ENCODE results near the gene CLCN2.

CLCN2 gene

DNA sequence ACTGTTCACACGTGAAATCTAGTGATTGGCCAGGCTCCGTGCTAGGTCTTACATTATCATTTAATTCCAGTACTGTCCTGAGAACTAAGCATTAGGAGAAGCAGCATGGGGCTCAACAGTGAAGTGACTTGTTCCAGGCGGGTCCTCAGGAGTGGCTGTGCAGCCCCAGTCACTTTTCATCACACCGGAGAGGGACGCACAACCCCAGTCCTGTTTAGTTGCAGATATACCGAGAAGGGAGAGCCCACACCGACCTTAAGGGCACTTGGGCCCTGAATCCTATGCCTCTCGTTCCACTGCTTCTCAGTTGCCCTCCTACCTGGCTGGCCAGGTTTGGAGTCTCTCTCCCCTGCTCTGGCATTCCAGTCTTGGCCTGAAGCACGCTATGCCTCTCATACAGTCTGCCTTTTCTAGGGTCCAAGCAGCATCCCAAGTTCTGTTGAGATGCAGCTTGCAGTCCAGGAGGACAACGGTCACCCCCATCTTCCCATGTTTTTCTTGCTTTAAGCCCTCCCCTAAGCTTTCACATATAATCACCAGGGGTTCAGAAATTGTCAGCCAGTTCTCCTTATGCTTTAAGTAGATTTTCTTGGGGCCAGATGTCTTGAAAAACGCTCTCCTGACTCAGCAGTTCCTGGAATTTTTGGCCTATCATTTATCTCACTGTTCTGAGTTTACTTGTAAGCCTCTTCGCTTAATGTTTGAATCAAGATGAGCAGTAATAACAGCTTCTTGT lies 13.9 kb downstream of the CLCN2 start:
- no peak for DNase-seq (ENCODE audit: extremely low spot score)
- TF ChIP-seq TARDBP (IDR thresholded peaks at IDR 0.05) (no peak), CTBP1 (IDR thresholded peaks at IDR 0.05; ENCODE audit: borderline replicate concordance) (no peak), ELF4 (IDR thresholded peaks at IDR 0.05) (no peak), ARNT (IDR thresholded peaks at IDR 0.05) (no peak), FOXM1 (IDR thresholded peaks at IDR 0.05; ENCODE audit: borderline replicate concordance) (no peak), SUZ12 (IDR thresholded peaks at IDR 0.05) (no peak), FOXK2 (IDR thresholded peaks at IDR 0.05) (no peak), L3MBTL2 (conservative IDR thresholded peaks at IDR 0.05) (no peak), FOXA1 (IDR thresholded peaks at IDR 0.05) (no peak), BHLHE40 (IDR thresholded peaks at IDR 0.05; ENCODE audit: borderline replicate concordance) (no peak), NFRKB (IDR thresholded peaks at IDR 0.05) (no peak), HDGF (IDR thresholded peaks at IDR 0.05; ENCODE audit: borderline replicate concordance) (no peak), LEF1 (IDR thresholded peaks at IDR 0.05; ENCODE audit: borderline replicate concordance) (no peak), ZNF384 (IDR thresholded peaks at IDR 0.05) (no peak), SP1 (IDR thresholded peaks at IDR 0.05) (no peak)
- TF ChIP-seq, protein P1, sequence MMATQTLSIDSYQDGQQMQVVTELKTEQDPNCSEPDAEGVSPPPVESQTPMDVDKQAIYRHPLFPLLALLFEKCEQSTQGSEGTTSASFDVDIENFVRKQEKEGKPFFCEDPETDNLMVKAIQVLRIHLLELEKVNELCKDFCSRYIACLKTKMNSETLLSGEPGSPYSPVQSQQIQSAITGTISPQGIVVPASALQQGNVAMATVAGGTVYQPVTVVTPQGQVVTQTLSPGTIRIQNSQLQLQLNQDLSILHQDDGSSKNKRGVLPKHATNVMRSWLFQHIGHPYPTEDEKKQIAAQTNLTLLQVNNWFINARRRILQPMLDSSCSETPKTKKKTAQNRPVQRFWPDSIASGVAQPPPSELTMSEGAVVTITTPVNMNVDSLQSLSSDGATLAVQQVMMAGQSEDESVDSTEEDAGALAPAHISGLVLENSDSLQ (IDR thresholded peaks at IDR 0.05): no peak
- CTCF ChIA-PET: no interaction called here
- POLR2A ChIA-PET: interaction anchor here (1.9 kb wide), 1 partner anchor 15 kb away, joined by 8 read pairs; the partner anchor contains the start of genes CLCN2 and POLR2H

DNA sequence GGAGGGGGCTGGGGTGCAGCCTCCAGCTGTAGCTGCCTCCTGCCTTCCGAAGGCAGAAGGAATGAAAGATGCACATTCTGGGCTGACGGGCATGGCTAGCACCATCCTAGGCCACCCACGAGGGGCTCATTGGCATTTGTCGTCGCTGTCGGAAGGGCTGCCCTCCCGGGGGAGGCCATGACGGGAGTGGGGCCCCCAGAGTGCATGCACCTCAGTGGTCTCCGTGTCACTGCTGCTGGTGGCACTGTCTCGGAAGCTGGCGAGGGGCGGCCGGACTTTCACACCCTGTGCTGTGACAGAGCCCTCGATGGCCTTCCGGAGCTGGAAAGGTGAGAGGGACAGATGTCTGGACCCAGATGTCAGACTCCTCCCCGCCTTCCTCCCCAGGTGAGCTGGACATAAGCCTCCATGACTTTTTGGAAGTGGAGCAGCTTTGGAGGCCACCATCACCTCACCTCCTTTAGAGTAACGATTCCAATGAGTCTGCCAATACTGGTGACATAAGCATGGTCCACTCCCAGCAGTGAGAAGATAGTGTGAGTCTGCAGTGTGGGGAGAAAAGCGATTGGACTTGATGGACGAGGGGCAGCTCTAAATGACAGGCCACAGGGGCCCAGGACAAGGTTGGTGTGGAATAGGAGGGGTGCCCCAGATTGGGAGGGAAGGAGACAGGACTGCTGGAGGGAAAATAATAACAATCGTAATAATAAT lies 14.8 kb downstream of the CLCN2 start:
- no peak for DNase-seq (ENCODE audit: extremely low spot score)
- TF ChIP-seq SUZ12 (IDR thresholded peaks at IDR 0.05) (no peak), ELF4 (IDR thresholded peaks at IDR 0.05) (no peak), L3MBTL2 (conservative IDR thresholded peaks at IDR 0.05) (no peak), CTBP1 (IDR thresholded peaks at IDR 0.05; ENCODE audit: borderline replicate concordance) (no peak), HDGF (IDR thresholded peaks at IDR 0.05; ENCODE audit: borderline replicate concordance) (no peak), FOXM1 (IDR thresholded peaks at IDR 0.05; ENCODE audit: borderline replicate concordance) (no peak), LEF1 (IDR thresholded peaks at IDR 0.05; ENCODE audit: borderline replicate concordance) (no peak), ARNT (IDR thresholded peaks at IDR 0.05) (no peak), TARDBP (IDR thresholded peaks at IDR 0.05) (no peak), FOXK2 (IDR thresholded peaks at IDR 0.05) (no peak), ZNF384 (IDR thresholded peaks at IDR 0.05) (no peak), SP1 (IDR thresholded peaks at IDR 0.05) (no peak), FOXA1 (IDR thresholded peaks at IDR 0.05) (no peak)
- TF ChIP-seq, protein P1 (IDR thresholded peaks at IDR 0.05): no peak
- ChIA-PET CTCF (no interaction called here), POLR2A (no interaction called here)

- TF ChIP-seq BHLHE40 (IDR thresholded peaks at IDR 0.05; ENCODE audit: borderline replicate concordance): no peak
- TF ChIP-seq, protein P1 (IDR thresholded peaks at IDR 0.05): peak; percentile 94
- ChIA-PET POLR2A (no interaction called here), CTCF (interaction anchor here (0.7 to 1.0 kb wide), 3 partner anchors 16 to 131 kb away, joined by 3 to 6 read pairs (median 5); partner anchors contain the start of genes CLCN2 and POLR2H)
- DNase-seq (ENCODE audit: extremely low spot score): peak; percentile 66
Measured at GRCh38 chr3:184345317-184346144, 15.9 kb downstream of the CLCN2 start.

DNA sequence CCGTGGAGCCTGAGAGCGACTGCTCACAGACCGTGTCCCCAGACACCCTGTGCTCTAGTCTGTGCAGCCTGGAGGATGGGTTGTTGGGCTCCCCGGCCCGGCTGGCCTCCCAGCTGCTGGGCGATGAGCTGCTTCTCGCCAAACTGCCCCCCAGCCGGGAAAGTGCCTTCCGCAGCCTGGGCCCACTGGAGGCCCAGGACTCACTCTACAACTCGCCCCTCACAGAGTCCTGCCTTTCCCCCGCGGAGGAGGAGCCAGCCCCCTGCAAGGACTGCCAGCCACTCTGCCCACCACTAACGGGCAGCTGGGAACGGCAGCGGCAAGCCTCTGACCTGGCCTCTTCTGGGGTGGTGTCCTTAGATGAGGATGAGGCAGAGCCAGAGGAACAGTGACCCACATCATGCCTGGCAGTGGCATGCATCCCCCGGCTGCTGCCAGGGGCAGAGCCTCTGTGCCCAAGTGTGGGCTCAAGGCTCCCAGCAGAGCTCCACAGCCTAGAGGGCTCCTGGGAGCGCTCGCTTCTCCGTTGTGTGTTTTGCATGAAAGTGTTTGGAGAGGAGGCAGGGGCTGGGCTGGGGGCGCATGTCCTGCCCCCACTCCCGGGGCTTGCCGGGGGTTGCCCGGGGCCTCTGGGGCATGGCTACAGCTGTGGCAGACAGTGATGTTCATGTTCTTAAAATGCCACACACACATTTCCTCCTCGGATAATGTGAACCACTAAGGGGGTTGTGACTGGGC lies 16.7 kb downstream of the CLCN2 start:
- ChIA-PET CTCF (interaction anchor here (0.5 to 1.0 kb wide), 3 partner anchors 17 to 74 kb away, joined by 3 to 5 read pairs (median 3); partner anchors contain the start of genes CLCN2 and POLR2H), POLR2A (no interaction called here)
- DNase-seq (ENCODE audit: extremely low spot score): no peak
- no peak for TF ChIP-seq L3MBTL2 (conservative IDR thresholded peaks at IDR 0.05)
- no peak for TF ChIP-seq ZNF384 (IDR thresholded peaks at IDR 0.05)
- TF ChIP-seq CTBP1 (IDR thresholded peaks at IDR 0.05; ENCODE audit: borderline replicate concordance): no peak
- TF ChIP-seq LEF1 (IDR thresholded peaks at IDR 0.05; ENCODE audit: borderline replicate concordance): no peak
- TF ChIP-seq SP1 (IDR thresholded peaks at IDR 0.05): no peak
- TF ChIP-seq FOXK2 (IDR thresholded peaks at IDR 0.05): no peak
- TF ChIP-seq BHLHE40 (IDR thresholded peaks at IDR 0.05; ENCODE audit: borderline replicate concordance): no peak
- TF ChIP-seq, protein P1 (IDR thresholded peaks at IDR 0.05): no peak
- no peak for TF ChIP-seq TARDBP (IDR thresholded peaks at IDR 0.05)
- TF ChIP-seq HDGF (IDR thresholded peaks at IDR 0.05; ENCODE audit: borderline replicate concordance): no peak
- no peak for TF ChIP-seq NFRKB (IDR thresholded peaks at IDR 0.05)
- TF ChIP-seq SUZ12 (IDR thresholded peaks at IDR 0.05): no peak
- no peak for TF ChIP-seq FOXM1 (IDR thresholded peaks at IDR 0.05; ENCODE audit: borderline replicate concordance)
- TF ChIP-seq ELF4 (IDR thresholded peaks at IDR 0.05): no peak
- TF ChIP-seq FOXA1 (IDR thresholded peaks at IDR 0.05): no peak
- TF ChIP-seq ARNT (IDR thresholded peaks at IDR 0.05): no peak

All from HEK293T (cell line).